ENCODE measurements around the gene DOCK6. TPM values are rescaled to one million over a fixed set of nuclear protein-coding genes. Genes with fewer than 3 reads are reported as not detected.

DOCK6 gene
- total RNA-seq, 1 experiment from 2014 or later, result 23.6 TPM

GRCh38 chr19:11230621-11231386 lies 31.5 kb downstream of the DOCK6 start:
- in situ Hi-C loops (cut with HindIII; ENCODE audit: low sequenced_read_pairs), result no loop called here
- DNase-seq (ENCODE audit: low spot score), result no peak

GRCh38 chr19:11227195-11227886 lies 35.0 kb downstream of the DOCK6 start:
- DNase-seq (ENCODE audit: low spot score), result no peak
- in situ Hi-C loops (cut with HindIII; ENCODE audit: low sequenced_read_pairs), result no loop called here

DNA sequence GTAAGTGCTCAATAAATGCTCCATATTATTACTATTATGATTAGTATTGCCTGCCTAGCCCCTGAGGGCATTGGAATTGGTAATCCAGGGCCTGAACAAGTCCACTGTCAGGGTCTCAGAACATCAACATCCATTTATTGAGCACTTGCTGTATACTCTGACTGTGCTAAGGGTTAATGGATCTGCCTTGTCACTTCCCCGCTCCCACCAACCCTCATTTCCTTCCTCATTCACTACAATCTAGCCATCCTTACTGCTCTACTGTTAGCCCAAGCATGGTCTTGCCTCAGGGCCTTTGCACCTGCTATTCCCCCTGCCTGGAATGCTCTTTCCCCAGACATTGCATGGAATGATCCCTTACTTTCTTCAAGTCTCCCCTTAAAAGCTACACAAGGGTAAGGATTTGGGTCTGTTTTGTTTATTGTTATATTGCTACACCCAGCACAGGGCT lies 35.6 kb downstream of the DOCK6 start:
- in situ Hi-C loops (cut with HindIII; ENCODE audit: low sequenced_read_pairs), result no loop called here

GRCh38 chr19:11225815-11226214 lies 36.5 kb downstream of the DOCK6 start:
- in situ Hi-C loops (cut with HindIII; ENCODE audit: low sequenced_read_pairs), result no loop called here
- DNase-seq (ENCODE audit: low spot score), result no peak

More for the DNA sequence above, 35.6 kb downstream of the DOCK6 start:
- no peak for DNase-seq (ENCODE audit: low spot score)

GRCh38 chr19:11225172-11225571 lies 37.2 kb downstream of the DOCK6 start:
- in situ Hi-C loops (cut with HindIII; ENCODE audit: low sequenced_read_pairs), result no loop called here
- DNase-seq (ENCODE audit: low spot score), result no peak

- in situ Hi-C loops (cut with HindIII; ENCODE audit: low sequenced_read_pairs), result no loop called here
- no peak for DNase-seq (ENCODE audit: low spot score)
Measured at GRCh38 chr19:11224429-11224828, 37.9 kb downstream of the DOCK6 start.

GRCh38 chr19:11223200-11223599 lies 39.1 kb downstream of the DOCK6 start:
- in situ Hi-C loops (cut with HindIII; ENCODE audit: low sequenced_read_pairs), result no loop called here
- DNase-seq (ENCODE audit: low spot score), result no peak

DNA sequence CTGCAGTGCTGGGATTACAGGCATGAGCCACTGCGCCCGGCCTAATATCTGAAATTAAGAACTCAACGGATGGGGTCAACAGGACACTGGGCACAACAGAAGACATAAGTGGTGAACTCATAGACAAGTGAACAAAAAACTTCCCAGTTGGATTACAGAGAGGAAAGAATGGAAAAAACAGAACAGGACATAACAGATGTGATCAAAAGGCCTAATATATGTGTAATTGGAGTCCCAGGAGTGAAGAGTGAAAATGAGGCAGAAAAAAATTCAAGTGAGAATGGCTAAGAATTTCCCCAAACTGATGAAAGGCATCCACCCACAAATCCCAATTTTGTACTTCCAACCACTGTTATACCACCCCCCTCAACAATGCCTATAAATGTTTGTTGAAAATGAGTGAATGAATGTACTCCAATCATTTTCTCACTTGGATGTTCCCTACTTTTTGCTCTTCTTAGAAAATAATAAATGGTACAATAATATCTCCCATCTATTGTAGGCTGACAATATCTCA lies 41.2 kb downstream of the DOCK6 start:
- in situ Hi-C loops (cut with HindIII; ENCODE audit: low sequenced_read_pairs), result no loop called here
- no peak for DNase-seq (ENCODE audit: low spot score)

- in situ Hi-C loops (cut with HindIII; ENCODE audit: low sequenced_read_pairs), result no loop called here
- DNase-seq (ENCODE audit: low spot score), result no peak
Measured at GRCh38 chr19:11214387-11214786, 47.9 kb downstream of the DOCK6 start.

- in situ Hi-C loops (cut with HindIII; ENCODE audit: low sequenced_read_pairs), result no loop called here
- no peak for DNase-seq (ENCODE audit: low spot score)
Measured at GRCh38 chr19:11210656-11210928, 51.7 kb downstream of the DOCK6 start.

GRCh38 chr19:11209839-11210655 lies 52.3 kb downstream of the DOCK6 start:
- DNase-seq (ENCODE audit: low spot score), result no peak
- in situ Hi-C loops (cut with HindIII; ENCODE audit: low sequenced_read_pairs), result no loop called here

- in situ Hi-C loops (cut with HindIII; ENCODE audit: low sequenced_read_pairs), result no loop called here
Measured at GRCh38 chr19:11208561-11209471, 53.5 kb downstream of the DOCK6 start.

GRCh38 chr19:11205939-11206570 lies 56.3 kb downstream of the DOCK6 start:
- DNase-seq (ENCODE audit: low spot score), result no peak
- in situ Hi-C loops (cut with HindIII; ENCODE audit: low sequenced_read_pairs), result no loop called here

More at GRCh38 chr19:11208561-11209471, 53.5 kb downstream of the DOCK6 start:
- DNase-seq (ENCODE audit: low spot score), result no peak

GRCh38 chr19:11204943-11205349 lies 57.4 kb downstream of the DOCK6 start:
- DNase-seq (ENCODE audit: low spot score), result no peak
- in situ Hi-C loops (cut with HindIII; ENCODE audit: low sequenced_read_pairs), result no loop called here

DNA sequence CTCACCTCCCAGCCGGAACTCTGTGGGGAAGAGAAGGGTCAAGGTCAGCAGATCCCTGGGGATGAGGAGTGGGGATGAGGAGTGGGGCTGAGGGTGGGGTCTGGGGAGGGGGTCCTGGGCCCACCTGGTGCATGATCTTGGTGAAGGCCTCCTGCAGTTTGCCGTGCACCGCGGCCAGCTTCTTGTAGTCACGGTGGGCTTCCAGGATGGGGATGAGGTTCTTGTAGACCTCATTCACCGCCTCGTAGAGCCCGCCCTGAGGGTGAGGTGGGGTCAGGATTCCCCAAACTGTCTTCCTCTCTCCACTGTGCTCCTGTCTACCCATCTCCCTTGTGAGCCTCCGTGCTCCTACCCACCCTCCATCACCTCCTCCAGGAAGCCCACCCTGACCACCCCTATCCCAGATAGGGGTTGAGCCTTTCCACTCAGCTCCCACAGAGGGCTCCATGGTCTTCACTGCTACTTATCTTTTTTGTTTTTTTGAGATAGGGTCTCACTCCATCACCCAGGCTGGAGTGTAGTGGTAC lies 58.2 kb downstream of the DOCK6 start:
- in situ Hi-C loops (cut with HindIII; ENCODE audit: low sequenced_read_pairs), result no loop called here
- DNase-seq (ENCODE audit: low spot score), result no peak

- in situ Hi-C loops (cut with HindIII; ENCODE audit: low sequenced_read_pairs), result no loop called here
- DNase-seq (ENCODE audit: low spot score), result peak; percentile 22
Measured at GRCh38 chr19:11203194-11204075, 58.9 kb downstream of the DOCK6 start.

- in situ Hi-C loops (cut with HindIII; ENCODE audit: low sequenced_read_pairs), result no loop called here
- DNase-seq (ENCODE audit: low spot score), result no peak
Measured at GRCh38 chr19:11202488-11203193, 59.7 kb downstream of the DOCK6 start.

All from G401 (cell line).